GM21526 (cell line): ENCODE data around the gene DIP2C.

ENCODE experiments used
- ATAC-seq: cut with Tn5 transposase; IDR thresholded peaks from one replicate; pipeline ENCODE4 v1.9.1; 2021; ENCODE audit warnings: moderate library complexity; ENCODE audit not compliant: unreplicated experiment, low FRiP score

DIP2C gene

DNA sequence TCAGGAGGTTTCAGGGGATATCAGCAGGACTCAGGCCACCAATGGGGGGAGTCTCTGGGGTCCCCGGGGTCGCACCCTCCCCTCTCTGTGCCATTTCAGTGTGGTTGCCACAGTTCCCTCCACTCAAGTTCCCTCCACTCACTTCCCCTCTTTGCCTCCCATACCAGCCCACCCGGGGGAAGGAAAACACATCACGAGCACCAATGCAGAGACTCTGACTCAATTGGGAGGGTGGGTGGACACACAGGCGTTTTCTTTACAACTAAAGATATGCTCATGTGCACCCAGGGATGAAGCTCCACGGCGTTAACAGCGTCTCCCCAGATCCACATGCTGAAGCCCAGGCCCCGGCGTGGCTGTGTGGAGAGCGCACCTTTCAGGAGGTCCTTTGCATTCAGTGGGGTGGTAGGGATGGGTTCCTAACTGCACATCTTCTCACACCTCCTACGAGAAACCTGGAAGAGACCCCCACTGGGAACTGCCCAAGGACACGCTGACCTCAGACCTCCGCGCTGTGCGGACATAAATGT is 300.1 kb downstream of the DIP2C start:
- ATAC-seq = no peak

DNA sequence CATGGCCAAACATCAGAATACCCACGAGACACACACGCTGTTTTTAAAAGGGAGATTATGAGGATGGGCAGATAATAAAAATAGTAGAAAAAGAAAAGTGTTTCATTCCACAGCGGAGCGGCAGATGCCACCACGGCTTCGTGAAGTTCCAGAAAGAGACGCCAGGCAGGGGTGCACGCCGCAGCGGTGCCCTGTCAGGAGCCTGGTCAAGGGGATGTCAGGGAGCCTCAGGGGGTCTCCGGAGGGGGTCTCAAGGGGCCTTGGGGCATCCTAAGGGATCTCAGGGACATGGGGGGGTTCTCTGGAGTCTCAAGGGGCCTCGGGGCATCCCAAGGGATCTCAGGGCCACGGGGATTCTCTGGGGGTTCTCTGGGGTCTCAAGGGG is 300.8 kb downstream of the DIP2C start:
- no peak for ATAC-seq

DNA sequence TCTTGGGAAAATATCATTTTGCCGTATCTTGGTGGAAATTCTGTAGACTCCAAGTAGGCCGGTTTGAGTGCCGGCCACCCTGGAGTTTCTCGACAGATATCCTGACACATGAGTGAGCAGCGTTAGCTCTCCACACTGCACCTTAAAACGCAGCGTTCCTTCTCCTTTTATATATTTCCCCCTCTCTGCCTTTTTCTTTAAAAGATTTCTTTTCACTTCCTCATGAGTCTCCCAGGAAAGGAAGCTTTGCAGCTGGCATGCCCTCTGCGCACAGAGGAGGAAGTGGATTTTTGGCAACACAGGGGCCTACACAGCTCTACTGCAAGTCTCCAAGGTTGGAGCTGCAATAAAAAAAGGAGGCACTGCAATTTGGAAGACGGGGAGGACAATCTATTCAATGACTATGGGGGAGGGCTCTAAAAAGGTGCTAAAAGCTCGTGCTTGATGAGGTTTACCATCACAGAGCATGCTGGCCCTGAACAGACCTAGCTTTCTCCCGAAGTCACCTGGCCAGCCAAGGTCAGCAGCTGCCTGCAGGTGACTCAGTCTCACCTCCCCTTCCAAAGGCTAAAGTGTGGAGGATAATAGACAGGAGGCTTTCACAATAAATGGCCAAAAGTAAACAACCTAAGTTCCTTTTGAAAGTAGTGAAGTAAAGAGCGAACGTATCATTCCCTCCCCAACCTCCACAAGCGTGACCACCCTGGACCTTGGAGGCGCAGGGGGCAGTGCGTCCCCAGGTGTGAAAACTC is 301.4 kb downstream of the DIP2C start:
- ATAC-seq = no peak

DNA sequence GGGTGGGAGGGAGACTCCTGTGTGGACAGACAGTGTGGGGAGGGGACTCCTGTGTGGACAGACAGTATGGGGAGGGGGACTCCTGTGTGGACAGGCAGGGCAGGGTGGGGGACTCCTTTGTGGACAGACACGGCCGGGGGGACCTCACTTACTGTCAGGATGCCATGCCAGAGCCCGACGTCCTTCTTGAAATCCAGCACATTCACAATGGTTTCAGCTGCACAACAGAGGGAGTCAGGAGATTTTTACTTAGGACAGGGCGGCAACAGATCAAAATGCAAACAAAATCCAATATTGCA is 301.9 kb downstream of the DIP2C start:
- ATAC-seq = no peak

DNA sequence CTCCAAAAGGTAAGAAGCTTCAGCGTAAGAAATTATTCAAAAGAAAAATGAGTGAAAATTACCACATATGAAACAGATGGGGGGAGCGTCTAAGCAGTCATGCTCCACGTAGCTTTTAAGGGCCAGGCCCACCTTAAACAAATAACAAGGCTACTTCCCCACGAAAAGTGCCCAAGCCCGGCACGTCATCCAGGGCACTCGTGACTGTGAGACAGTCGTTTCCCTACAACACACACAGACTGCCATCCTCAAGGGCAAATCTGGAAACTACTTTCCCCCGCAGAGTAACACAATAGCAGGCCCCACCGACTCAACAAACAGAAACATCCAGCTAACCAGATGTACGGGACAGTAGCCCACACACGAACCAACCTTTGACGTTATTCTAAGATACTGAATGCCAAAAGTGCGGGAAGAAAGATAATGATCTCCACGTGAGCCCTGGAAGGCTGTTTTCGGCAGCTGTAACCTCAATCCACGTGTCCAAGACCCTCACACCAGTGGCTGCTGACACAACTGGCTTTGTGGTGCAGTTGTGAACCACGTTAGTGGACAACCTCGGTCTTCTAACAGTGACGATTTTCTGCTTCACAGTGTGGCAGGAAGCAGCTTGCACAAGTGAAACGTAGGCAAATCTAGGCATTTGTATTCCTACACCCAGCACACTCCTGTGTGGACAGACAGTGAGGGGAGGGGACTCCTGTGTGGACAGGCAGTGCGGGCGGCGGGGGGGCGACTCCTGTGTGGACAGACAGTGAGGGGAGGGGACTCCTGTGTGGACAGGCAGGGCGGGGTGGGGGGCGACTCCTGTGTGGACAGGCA is 302.5 kb downstream of the DIP2C start:
- ATAC-seq = no peak

DNA sequence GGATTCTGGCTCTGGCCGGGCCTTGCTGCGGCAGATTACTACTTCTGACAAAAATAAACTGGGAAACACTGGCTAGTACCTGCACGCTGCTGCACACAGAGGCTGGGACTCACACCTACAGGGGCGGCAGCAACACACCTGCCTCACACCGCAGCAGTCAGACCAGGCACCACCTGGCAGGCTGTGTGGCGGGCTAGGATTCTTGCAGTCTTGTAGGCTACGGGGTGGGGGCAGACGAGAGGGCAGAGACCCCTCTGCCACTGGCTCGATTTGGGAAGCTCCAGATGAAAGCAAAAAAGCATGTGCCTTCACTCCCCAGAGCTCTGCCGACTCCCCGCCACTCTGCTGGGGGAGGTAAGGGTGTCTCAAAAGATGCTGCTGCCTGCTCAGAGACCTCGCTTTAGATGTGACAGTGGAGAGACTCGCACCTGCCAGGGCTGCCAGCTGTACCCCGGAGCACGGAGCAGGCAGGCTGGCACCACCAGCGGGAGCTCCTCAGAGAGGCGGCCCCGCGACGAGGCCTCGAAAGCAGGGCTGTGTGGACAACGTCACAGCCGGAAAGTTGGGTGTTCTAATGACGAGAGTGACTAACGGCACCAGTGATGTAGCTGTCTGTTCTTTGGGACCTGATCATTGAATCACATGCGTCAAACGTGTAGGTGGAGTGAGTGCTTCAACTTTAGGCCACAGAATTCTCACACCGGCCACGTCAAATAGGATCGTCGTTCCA is 303.7 kb downstream of the DIP2C start:
- no peak for ATAC-seq

DNA sequence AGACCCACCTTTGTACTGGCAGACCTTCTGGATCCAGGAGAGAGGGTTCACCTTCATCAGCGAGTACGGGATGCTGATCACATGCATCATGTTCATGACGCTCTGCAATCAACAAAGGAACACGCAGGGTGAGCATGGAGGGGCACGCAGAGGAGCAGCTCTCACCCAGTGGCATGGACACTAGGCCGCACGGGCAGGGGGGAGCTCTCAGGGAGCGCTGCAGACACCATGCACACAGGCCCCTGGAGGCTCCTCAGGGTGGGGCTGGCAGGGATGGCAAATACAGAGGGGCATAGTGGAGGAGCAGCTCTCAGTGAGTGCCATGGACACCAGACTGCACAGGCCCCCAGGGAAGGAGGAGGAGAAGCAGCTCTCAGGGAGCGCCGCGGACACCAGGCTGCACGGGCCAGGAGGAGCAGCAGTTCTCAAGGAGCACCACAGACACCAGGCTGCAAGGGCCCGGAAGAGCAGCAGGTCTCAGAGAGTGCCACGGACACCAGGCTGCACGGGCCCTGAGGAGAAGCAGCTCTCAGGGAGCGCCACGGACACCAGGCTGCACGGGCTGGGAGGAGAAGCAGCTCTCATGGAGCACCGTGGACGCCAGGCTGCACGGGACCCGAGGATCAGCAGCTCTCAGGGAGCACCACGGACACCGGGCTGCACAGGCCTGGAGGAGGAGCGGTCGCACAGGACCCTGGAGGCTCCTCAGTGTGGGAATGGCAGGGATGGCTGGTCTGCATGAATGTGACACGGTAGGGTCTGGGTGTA is 304.7 kb downstream of the DIP2C start:
- no peak for ATAC-seq

DNA sequence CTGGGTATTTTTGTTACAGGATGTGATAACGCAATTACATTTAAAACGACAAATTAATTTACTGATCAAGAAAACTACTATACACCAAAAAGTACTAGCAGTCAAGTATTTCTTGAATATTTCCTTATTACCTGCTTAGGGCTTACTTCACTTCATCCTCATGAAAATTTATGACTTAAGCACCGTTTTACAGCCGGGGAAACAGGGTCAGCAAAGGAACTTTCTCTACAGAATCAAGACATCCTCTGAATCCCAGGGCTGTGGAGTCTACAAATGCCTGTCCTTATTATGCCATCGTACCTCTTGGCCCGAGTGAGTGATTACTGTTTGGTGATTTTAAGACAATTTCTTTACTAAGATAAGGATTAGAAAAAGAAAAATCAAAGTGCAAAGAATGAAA is 305.9 kb downstream of the DIP2C start:
- no peak for ATAC-seq

DNA sequence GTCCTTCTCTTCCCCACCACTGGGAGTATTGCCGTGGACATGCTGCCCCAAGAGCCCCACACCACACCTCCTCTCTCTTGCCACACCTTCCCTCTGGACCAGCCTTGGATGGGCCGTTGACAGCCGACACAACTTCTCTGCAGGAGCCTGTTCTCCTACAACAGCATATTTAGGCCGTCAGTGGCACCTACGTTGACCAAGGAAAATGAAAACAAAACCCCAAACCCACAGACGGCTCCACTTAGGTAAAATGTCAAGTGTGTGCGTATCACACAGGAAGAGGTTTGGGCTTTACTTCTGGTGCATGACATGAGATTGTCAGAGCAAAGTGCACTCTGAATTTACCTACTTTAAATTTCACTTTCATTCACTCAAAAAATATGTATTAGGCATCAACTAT is 307.7 kb downstream of the DIP2C start:
- no peak for ATAC-seq

DNA sequence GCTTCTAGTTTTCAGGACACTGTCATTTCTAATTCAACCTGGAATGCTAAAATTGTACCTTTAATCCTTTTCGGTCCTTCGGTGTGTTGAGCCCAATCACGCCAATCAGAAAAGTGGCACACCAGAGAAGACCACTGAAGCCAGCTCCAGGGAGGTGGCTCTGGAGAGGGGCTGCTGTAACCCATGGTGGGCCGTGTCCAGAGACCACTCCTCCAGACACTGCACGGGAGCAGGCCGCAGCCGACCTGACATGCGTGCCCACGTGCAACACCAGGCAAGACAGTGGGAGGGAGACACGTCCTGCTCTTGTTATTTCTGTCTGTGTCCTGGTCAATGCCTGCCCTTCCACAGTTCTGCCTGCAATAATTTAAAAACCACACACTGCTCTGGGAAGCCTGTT is 308.1 kb downstream of the DIP2C start:
- ATAC-seq = no peak

DNA sequence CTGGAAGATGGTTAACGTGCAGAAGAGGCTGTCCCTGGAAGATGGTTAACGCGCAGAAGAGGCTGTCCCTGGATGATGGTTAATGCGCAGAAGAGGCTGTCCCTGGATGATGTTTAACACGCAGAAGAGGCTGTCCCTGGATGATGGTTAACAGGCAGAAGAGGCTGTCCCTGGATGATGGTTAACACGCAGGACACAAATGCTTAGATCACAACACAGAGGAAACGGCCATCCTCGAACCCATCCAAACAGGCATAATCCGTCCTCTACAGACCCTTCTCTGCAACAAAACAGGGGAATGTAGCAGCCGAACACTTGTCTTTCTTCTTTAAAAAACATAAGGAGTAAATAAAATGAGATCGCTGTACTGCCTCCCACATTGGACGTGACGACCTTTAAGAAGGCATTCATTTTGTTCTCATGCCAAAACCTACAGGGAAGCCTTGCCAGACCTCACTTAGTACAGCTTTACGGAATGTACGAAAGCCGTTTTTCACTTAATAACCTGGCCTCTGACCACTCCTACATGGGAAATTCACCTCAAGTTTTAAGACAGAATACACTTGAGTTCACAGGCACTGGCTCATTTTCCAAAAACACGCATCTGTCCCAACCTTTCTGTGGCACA is 309.0 kb downstream of the DIP2C start:
- ATAC-seq = no peak

DNA sequence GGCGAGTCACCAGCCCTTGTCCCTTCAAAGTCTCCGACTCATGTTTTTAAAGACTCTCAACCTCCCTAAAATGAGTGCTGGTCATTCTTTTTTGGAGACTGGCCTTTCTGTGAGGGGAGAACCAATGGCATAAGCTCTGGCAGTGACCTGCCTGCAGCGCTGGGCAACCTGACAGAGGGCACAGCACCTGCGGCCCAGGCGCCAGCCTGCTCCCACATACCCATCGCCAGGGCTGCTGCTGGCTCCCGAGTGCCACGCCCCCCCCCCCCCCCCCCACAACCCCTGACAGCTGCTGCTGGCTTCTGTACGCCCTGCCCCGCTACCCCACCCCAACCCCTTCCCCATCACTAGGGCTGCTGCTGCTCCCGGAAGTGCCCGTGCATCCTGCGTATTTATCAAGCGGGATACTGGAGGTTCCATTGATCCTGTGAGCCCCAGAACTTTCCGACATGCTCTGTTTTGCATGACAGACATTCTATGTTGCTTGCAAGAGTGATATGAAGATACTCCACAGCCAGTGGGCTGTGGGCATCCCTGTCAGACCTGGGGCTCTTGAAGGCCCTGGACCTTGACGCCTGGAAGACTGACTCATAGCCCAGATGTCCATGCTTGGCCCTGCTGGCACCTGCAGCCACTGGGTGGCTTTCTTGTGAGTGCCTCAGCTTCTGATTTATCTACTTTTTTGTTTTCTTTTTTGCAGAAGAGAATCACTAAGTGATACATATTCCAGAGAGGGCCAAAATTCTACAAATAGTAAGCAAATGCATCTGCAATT is 310.4 kb downstream of the DIP2C start:
- ATAC-seq = no peak

DNA sequence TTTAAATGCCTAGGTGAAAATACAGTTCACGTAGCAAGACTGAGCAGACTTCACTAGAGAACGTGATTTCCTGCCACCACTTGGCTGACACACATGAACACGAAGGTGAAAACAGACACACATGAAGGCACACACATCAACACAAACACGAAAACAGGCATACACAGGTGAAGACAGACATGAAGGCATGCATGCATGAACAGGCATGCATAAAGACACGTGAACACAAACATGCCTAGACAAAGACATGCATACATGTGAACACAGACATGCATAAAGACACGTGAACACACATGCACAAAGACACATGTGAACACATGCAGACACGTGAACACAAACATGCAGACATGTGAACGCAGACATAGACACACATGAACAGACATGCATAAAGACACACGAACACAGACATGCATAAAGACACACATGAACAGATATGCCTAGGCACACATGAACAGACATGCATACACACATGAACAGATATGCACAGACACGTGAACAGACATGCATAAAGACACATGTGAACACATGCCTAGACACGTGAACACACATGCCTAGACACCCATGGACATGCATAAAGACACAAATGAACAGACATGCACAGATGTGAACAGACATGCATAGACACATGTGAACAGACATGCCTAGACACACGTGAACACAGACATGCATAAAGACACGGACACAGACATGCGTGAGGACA is 311.1 kb downstream of the DIP2C start:
- no peak for ATAC-seq

DNA sequence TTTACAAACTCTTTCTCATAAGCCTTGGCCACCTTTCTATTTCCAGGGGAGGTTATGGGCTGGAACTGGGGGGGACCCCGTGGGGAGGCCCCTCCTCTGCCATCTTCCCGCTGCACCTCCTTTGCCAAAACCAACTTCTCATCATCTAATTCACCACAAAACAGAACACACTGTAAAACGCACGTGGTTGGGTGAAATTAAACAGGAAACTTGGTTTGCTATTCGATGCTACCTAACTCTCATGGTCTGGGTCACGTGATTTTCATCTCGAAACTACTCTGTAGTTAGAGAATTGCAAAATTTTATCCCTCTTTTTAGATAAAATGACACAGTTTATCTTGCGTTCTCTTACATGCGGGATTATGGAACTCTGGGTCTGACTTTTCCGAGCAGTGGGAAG is 312.2 kb downstream of the DIP2C start:
- ATAC-seq = no peak

DNA sequence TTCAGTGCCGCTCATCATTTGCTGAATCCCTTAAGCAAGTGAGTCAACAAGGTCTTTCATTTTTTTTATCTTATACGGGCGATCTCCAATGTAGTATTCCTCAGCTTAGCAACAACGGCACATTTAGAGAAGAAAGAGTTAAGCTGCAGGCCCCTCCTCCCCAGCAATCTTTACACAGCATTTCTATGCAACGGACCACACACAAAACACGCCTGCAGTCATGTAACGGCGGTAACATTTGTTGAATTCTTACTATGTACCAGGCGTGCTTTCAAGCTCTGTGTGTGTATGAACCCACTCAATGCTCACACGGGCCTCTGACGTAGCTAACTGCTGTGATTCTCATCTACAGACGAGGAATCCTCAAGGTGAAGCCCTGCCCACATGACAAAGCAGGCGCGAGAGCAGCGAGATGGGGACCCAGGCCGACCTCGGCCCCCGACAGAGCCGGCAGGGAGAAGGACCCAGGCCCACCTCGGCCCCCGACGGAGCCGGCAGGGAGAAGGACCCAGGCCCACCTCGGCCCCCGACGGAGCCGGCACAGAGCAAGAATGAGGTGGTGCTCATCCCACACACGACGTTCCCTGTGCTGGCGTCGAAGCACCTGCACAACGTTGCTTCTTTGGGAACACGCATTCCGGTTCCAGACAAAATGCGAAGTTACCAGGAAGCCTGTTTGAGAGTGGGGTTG is 313.5 kb downstream of the DIP2C start:
- ATAC-seq = no peak

DNA sequence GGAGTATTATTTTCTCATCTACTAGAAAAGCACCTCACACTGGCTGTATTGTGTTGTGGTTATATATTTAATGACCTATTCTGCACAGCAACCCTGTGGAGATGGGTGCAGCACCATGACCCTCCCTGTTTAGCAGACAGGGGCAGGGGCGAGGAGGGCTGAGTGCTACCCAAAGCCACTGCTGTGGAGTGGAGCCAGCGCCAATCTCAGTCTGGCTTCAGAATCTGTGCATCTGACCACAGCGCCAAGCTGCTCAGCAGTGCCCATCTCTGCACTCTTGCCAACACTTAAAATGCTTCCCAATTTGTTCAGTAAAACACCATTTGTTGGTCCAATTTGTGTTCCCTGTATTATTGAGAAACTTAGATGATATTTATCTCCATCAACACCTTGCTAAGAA is 315.1 kb downstream of the DIP2C start:
- ATAC-seq = no peak

DNA sequence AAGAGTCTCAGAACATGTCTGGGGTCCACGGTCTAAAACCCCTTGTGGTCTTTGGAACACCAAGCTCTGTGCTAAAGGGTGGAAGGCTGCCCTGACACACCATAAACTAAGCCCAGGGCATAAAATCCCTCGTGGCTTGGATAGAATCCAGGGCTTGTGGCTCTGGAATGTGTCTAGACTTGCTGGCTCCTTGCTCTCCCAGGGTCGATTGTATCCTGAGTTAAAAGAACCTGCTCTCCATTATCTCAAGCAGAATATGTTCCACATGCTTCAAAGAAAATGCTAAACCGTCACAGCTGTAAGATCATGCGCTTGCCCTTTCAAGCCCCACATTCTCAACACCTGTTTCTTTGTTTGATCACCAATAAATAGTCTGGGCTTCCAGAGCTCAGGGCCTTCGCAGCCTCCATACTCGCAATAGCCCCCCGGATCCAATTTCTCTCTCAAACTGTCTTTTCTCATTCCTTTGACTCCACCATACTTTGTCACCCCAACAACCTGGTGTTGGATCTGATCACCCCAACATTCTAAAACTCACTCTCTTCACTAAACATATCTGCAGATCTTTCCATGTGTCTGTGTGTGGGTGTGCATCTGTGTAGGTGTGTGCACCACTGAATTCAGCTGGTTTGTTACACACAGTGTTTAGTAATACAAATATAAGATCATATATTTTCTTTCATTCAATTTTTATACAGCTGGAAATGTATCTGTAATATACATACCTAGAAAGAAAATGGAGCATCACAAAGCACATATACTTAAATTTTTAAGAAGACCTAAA is 315.8 kb downstream of the DIP2C start:
- no peak for ATAC-seq

DNA sequence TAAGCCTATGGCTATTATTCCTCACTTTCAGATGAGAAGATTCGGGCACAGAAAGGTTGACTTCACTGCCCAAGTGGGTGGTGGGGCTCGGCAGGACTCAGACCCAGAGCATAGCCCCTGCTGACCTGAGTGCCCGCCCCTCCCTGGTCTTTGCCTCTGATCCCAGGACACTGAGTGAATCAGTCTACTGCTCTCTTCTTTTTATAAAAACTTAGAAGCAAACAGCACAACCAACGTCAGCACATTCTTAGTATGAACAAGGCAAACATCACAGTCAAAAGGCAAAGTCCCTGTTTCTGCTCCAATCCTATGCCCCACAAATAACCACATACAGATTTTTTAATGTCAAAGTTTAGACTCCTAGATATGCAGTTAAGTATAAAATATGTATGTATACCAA is 316.5 kb downstream of the DIP2C start:
- ATAC-seq = no peak
